Lower leg skin (tissue), 4 donors: ENCODE data around the gene GPX8. TPM values are rescaled to one million over a fixed set of nuclear protein-coding genes. Genes with fewer than 3 reads are reported as not detected.

Experiments
- DNase-seq, 2 donors: peaks; one replicate each; pipeline ENCODE4 v3.0.0-alpha.2; 2019; ENCODE audit warnings: low spot score in 2 of 2
- H3K4me3 ChIP-seq: fragments of 200-600 bp; sonication (generic); 2 replicates; pipeline ENCODE4 v1.5.1; 2017; ENCODE audit warnings: mild to moderate bottlenecking, low read depth; ENCODE audit not compliant: poor library complexity, severe bottlenecking
- POLR2A ChIP-seq, 2 donors: fragments of 450-650 bp; IDR thresholded peaks; one replicate each; pipeline ENCODE4 v1.6.1; 2016 to 2017; ENCODE audit warnings: antibody characterized with exemption in 2 of 2, mild to moderate bottlenecking in 1 of 2, moderate library complexity in 1 of 2
- WGBS, 2 donors: methylation state at CpG; one replicate each; pipeline ENCODE4 v1.1.5; 2018; 5-methylcytosine and 5-hydroxymethylcytosine counted together
- intact Hi-C: fragments of 100-400 bp; cut with DNase I; formaldehyde crosslinking; loops from one replicate; pipeline ENCODE4 v1.15.0; 2023; ENCODE audit warnings: low total_unique reads
- total RNA-seq, 4 donors: library from RNA; depleted of rRNA; stranded (reverse); fragments of >200 nt; gene quantifications; one replicate each; pipeline ENCODE4 v1.1.0, GENCODE V29; 2016
- TF ChIP-seq, protein P1 (sequence below), 3 donors: fragments of 450-650 bp; IDR thresholded peaks; one replicate each; pipeline ENCODE4 v1.5.1; 2016; ENCODE audit warnings: antibody characterized with exemption in 3 of 3, mild to moderate bottlenecking in 3 of 3, moderate library complexity in 2 of 3

The GPX8 gene
- total RNA-seq, 4 donors from 2014 or later = 1.6 to 8.1 (median 4.6) TPM

DNA sequence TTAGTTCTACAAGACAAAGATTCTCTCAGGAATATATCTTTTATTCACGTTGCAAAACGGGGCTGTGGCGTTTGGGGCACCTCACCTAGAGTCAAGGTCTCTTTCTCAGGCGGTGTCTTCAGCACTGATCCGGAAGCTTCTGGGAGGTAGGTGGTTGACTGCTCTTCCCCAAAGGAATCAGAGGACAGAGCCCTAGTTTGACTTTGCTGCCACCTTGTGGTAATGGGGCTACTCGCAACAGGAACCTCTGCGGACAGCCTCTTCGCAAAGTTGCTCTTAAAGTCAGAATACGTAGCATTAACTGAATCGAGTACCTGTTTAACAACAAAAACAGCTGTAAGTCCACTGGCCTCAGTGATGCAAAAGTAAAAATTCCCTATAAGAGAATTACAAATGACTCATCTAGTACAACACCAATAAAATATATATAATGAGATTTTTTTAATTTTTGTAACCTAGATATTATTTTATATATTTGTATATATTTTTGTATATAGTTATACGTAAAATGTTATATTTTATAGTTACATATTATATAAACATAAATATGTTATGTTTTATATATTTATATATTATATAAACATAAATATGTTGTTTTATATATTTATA is 13.3 kb upstream of the GPX8 start:
- DNase-seq = peak; percentile 75 to 95
- intact Hi-C loops = loop anchor here (10.0 kb wide), 1 partner anchor 242 kb away; no protein-coding TSS in a partner anchor
- WGBS, 2 donors = 6 to 8% methylated on average over 11 of the region's 11 CpGs
- H3K4me3 ChIP-seq = no peak overlapping the region
- TF ChIP-seq, protein P1, sequence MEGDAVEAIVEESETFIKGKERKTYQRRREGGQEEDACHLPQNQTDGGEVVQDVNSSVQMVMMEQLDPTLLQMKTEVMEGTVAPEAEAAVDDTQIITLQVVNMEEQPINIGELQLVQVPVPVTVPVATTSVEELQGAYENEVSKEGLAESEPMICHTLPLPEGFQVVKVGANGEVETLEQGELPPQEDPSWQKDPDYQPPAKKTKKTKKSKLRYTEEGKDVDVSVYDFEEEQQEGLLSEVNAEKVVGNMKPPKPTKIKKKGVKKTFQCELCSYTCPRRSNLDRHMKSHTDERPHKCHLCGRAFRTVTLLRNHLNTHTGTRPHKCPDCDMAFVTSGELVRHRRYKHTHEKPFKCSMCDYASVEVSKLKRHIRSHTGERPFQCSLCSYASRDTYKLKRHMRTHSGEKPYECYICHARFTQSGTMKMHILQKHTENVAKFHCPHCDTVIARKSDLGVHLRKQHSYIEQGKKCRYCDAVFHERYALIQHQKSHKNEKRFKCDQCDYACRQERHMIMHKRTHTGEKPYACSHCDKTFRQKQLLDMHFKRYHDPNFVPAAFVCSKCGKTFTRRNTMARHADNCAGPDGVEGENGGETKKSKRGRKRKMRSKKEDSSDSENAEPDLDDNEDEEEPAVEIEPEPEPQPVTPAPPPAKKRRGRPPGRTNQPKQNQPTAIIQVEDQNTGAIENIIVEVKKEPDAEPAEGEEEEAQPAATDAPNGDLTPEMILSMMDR (IDR thresholded peaks at IDR 0.05) = peak in 1 of 3 donors; percentile 77
- TF ChIP-seq POLR2A (IDR thresholded peaks at IDR 0.05) = no peak

DNA sequence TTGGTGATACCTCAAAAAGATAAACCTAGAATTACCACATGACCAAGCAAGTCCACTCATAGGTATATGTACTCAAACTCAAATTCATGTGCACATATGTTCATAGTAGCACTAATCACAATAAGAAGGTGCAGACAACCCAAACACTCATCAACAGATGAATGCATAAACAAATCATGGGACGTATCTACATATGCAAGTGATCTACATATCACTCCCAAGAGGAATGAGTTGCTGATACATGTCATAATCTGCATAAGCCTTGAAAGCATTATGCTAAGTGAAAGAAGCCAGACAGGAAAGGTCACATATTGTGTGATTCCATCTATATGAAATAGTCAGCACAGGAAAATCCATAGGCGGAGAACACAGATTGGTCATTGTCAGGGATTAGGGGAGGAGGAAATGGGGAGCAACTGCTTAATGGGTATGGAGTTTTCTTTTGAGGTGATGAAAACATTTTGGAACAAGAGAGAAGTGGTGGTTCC is 10.6 kb upstream of the GPX8 start:
- no peak for DNase-seq

DNA sequence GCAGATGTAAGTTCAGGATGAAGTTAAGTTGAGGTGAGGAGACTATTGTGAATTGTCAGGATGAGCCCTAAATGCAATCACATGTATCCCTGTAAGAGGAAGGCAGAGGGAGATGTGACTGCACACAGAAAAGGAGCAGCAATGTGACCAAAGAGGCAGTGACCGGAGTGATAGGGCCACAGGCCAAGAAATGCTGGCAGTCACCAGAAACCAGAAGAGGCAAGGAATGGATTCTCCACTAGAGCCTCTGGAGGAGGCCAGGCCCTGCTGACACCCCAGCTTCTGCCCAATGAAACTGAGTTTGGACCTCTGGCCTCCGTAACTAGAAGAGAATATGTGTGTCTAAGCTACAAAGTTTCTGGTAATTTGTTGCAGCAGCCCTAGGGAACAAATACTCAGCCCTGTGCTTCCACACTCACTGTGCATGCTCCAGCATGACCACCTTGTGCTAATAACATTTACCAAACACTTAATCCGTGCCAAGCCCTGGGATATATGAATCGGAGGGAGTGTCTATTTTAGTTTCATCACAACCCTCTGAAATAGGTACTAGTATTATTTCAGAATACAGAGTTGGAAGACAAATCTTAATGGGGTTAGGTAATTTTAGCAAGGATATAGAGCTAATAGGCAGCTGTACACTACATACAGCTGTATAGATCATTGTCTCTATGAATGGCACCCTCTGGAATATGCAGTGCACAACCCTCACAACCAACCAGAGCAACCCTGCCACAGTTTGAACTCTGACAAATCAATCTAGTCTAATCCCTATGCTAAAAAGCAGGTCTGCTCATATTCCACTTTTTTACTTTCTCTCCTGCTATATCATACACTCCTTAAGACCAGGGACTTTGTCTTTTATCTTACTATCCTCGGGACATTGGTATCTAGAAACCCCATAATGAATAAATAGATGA is 7.8 kb upstream of the GPX8 start:
- DNase-seq = peak in 1 of 2 donors; percentile 43
- no peak overlapping the region for H3K4me3 ChIP-seq
- no peak for TF ChIP-seq POLR2A (IDR thresholded peaks at IDR 0.05)
- TF ChIP-seq, protein P1 (IDR thresholded peaks at IDR 0.05) = no peak
- intact Hi-C loops = loop anchor here (10.0 kb wide), 1 partner anchor 637 kb away; the partner anchor contains the start of gene SNX18
- 33 to 41% methylated on average over 5 of the region's 5 CpGs for WGBS, 2 donors

More for the DNA sequence above, 10.6 kb upstream of the GPX8 start:
- H3K4me3 ChIP-seq = no peak overlapping the region
- WGBS, 2 donors = 31 to 50% methylated on average over 2 of the region's 2 CpGs
- TF ChIP-seq POLR2A (IDR thresholded peaks at IDR 0.05) = no peak
- TF ChIP-seq, protein P1 (IDR thresholded peaks at IDR 0.05) = no peak
- intact Hi-C loops = loop anchor here (10.0 kb wide), 1 partner anchor 245 kb away; no protein-coding TSS in a partner anchor

DNA sequence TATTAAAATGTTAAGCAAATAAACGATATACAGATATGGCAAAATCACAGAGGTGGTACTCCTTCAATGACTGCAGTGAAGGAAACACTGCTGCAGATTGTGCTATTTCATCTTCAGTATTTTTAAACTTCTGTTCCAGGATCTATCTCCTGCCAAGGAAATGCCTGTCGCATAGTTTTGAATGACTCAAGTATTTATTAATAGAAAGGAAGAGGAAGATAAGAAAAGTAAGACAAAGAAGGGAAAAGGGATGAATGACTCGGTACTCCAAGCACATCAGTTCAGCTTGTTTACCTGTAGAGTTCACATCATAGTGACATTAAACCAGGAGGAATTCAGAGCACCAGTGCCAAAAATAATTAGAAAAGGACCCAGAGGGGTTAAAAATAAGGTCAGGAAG is 5.1 kb upstream of the GPX8 start:
- DNase-seq = no peak
- no peak overlapping the region for H3K4me3 ChIP-seq
- WGBS, 2 donors = 22 to 27% methylated on average over 3 of the region's 3 CpGs
- TF ChIP-seq, protein P1 (IDR thresholded peaks at IDR 0.05) = no peak
- TF ChIP-seq POLR2A (IDR thresholded peaks at IDR 0.05) = no peak
- intact Hi-C loops = loop anchor here (10.0 kb wide), 1 partner anchor 640 kb away; the partner anchor contains the start of gene SNX18

DNA sequence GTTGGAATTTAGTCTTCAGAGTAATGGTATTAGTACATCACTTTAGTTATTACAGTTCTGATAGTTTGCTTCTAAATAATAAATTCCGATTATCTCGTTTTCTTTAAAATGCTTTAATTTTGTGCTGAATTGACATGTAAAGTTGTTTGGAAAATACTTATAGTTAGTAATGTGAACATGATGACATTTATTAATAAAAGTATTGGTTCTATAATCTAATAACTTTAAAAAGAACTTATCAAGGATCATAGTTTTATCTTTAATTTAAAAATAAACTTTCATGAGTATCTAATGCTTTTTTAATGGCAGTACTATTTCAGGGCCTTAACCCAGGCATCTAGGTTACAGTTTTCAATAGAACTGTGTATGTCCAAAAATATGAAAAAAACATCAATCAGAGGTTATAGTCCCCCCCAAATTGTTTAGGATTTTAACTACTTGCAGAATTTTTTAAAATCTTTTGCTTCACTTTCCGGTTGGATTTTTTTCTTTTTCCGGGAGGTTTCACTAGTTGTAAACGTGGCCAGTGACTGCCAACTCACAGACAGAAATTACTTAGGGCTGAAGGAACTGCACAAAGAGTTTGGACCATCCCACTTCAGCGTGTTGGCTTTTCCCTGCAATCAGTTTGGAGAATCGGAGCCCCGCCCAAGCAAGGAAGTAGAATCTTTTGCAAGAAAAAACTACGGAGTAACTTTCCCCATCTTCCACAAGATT is 680 bp downstream of the GPX8 start:
- no peak overlapping the region for H3K4me3 ChIP-seq
- intact Hi-C loops = no loop called here
- TF ChIP-seq, protein P1 (IDR thresholded peaks at IDR 0.05) = no peak
- peak in 1 of 2 donors; percentile 69 for DNase-seq
- WGBS, 2 donors = 3 to 4% methylated on average over 9 of the region's 9 CpGs
